Measurements from ENCODE around the gene VPS52. TPM values are rescaled to one million over a fixed set of nuclear protein-coding genes. Genes with fewer than 3 reads are reported as not detected.

Gene VPS52
- total RNA-seq, 1 donor from 2014 or later: 67.4 TPM

- Mint-ChIP-seq H3K27ac (ENCODE audit: unreplicated experiment) (no peak overlapping the region), H3K36me3 (ENCODE audit: unreplicated experiment) (peaks cover 19% of the 10 kb centered on the region), H3K9me3 (ENCODE audit: unreplicated experiment) (no peaks in the 10 kb centered on the region), H3K4me3 (ENCODE audit: unreplicated experiment) (no peak overlapping the region), H3K27me3 (ENCODE audit: unreplicated experiment) (no peaks in the 10 kb centered on the region), H3K4me1 (ENCODE audit: unreplicated experiment) (peaks cover 34% of the 10 kb centered on the region)
- no peak for TF ChIP-seq CTCF (IDR thresholded peaks at IDR 0.05)
- DNase-seq (ENCODE audit: extremely low spot score, unreplicated experiment): no peak
Measured at GRCh38 chr6:33279257-33279695, 7.6 kb upstream of the VPS52 start.

GRCh38 chr6:33278810-33279209 is 7.1 kb upstream of the VPS52 start:
- no peak overlapping the region for H3K27ac Mint-ChIP-seq (ENCODE audit: unreplicated experiment)

GRCh38 chr6:33278392-33278741 is 6.7 kb upstream of the VPS52 start:
- no peak overlapping the region for H3K4me3 Mint-ChIP-seq (ENCODE audit: unreplicated experiment)
- no peaks in the 10 kb centered on the region for H3K9me3 Mint-ChIP-seq (ENCODE audit: unreplicated experiment)
- peaks cover 42% of the 10 kb centered on the region for H3K4me1 Mint-ChIP-seq (ENCODE audit: unreplicated experiment)
- DNase-seq (ENCODE audit: extremely low spot score, unreplicated experiment): no peak
- H3K27ac Mint-ChIP-seq (ENCODE audit: unreplicated experiment): peak overlapping the region; percentile 27
- no peak for TF ChIP-seq CTCF (IDR thresholded peaks at IDR 0.05)
- H3K36me3 Mint-ChIP-seq (ENCODE audit: unreplicated experiment): peaks cover 24% of the 10 kb centered on the region
- H3K27me3 Mint-ChIP-seq (ENCODE audit: unreplicated experiment): no peaks in the 10 kb centered on the region

More at GRCh38 chr6:33278810-33279209, 7.1 kb upstream of the VPS52 start:
- Mint-ChIP-seq H3K36me3 (ENCODE audit: unreplicated experiment) (peaks cover 21% of the 10 kb centered on the region), H3K27me3 (ENCODE audit: unreplicated experiment) (no peaks in the 10 kb centered on the region), H3K4me3 (ENCODE audit: unreplicated experiment) (no peak overlapping the region), H3K9me3 (ENCODE audit: unreplicated experiment) (no peaks in the 10 kb centered on the region), H3K4me1 (ENCODE audit: unreplicated experiment) (peaks cover 38% of the 10 kb centered on the region)
- no peak for TF ChIP-seq CTCF (IDR thresholded peaks at IDR 0.05)
- DNase-seq (ENCODE audit: extremely low spot score, unreplicated experiment): no peak

- peak overlapping the region; percentile 94 for H3K27ac Mint-ChIP-seq (ENCODE audit: unreplicated experiment)
- no peak for DNase-seq (ENCODE audit: extremely low spot score, unreplicated experiment)
- no peaks in the 10 kb centered on the region for H3K9me3 Mint-ChIP-seq (ENCODE audit: unreplicated experiment)
- no peaks in the 10 kb centered on the region for H3K27me3 Mint-ChIP-seq (ENCODE audit: unreplicated experiment)
- H3K36me3 Mint-ChIP-seq (ENCODE audit: unreplicated experiment): peaks cover 24% of the 10 kb centered on the region
- peak overlapping the region; percentile 84 for H3K4me3 Mint-ChIP-seq (ENCODE audit: unreplicated experiment)
- TF ChIP-seq CTCF (IDR thresholded peaks at IDR 0.05): no peak
- H3K4me1 Mint-ChIP-seq (ENCODE audit: unreplicated experiment): peaks cover 48% of the 10 kb centered on the region
Measured at GRCh38 chr6:33277663-33278391, 6.2 kb upstream of the VPS52 start.

- peak within 1 kb of the TSS; percentile 84 for H3K4me3 Mint-ChIP-seq (ENCODE audit: unreplicated experiment)
- peak; percentile 62 for TF ChIP-seq CTCF (IDR thresholded peaks at IDR 0.05)
- no peaks in the 10 kb centered on the region for H3K27me3 Mint-ChIP-seq (ENCODE audit: unreplicated experiment)
- peaks cover 30% of the 10 kb centered on the region for H3K36me3 Mint-ChIP-seq (ENCODE audit: unreplicated experiment)
- DNase-seq (ENCODE audit: extremely low spot score, unreplicated experiment): no peak
- H3K27ac Mint-ChIP-seq (ENCODE audit: unreplicated experiment): peak within 1 kb of the TSS; percentile 94
- H3K4me1 Mint-ChIP-seq (ENCODE audit: unreplicated experiment): peaks cover 55% of the 10 kb centered on the region
- no peaks in the 10 kb centered on the region for H3K9me3 Mint-ChIP-seq (ENCODE audit: unreplicated experiment)
Measured at GRCh38 chr6:33276864-33277662, 5.4 kb upstream of the VPS52 start, which contains the start of gene B3GALT4. TSS of gene B3GALT4 (plus strand) at chr6:33277123. CDS start at chr6:33277420, 297 bp downstream.

All from osteocyte (in vitro differentiated cells).